GDM1 (cell line): ENCODE data around the gene KCNA1.

Source experiments
- DNase-seq: peaks from one replicate; lab custom pipeline; 2025; lab: John Stamatoyannopoulos, UW

The KCNA1 gene

GRCh38 chr12:4911316-4911994, 1.8 kb downstream of the KCNA1 start:
- DNase-seq: no peak

- no peak for DNase-seq
Observed at GRCh38 chr12:4914720-4915119, 5.0 kb downstream of the KCNA1 start.

GRCh38 chr12:4915752-4916151, 6.0 kb downstream of the KCNA1 start:
- no peak for DNase-seq

GRCh38 chr12:4918950-4919660, 9.4 kb downstream of the KCNA1 start:
- no peak for DNase-seq

- no peak for DNase-seq
Observed at GRCh38 chr12:4932576-4932975, 22.9 kb downstream of the KCNA1 start.

- no peak for DNase-seq
Observed at GRCh38 chr12:4933411-4933810, 23.7 kb downstream of the KCNA1 start.

- no peak for DNase-seq
Observed at GRCh38 chr12:4934407-4935035, 24.8 kb downstream of the KCNA1 start.

GRCh38 chr12:4938900-4939299, 29.2 kb downstream of the KCNA1 start:
- DNase-seq: no peak

- DNase-seq: no peak
Observed at GRCh38 chr12:4939418-4940023, 29.8 kb downstream of the KCNA1 start.

- DNase-seq: no peak
Observed at GRCh38 chr12:4943067-4943937, 33.6 kb downstream of the KCNA1 start.

- DNase-seq: no peak
Observed at GRCh38 chr12:4943938-4944284, 34.2 kb downstream of the KCNA1 start.

GRCh38 chr12:4947253-4947652, 37.5 kb downstream of the KCNA1 start:
- DNase-seq: no peak

GRCh38 chr12:4951083-4951482, 41.4 kb downstream of the KCNA1 start:
- no peak for DNase-seq

- DNase-seq: no peak
Observed at GRCh38 chr12:4951601-4952000, 41.9 kb downstream of the KCNA1 start.

- no peak for DNase-seq
Observed at GRCh38 chr12:4954621-4955354, 45.1 kb downstream of the KCNA1 start.

GRCh38 chr12:4956054-4956453, 46.3 kb downstream of the KCNA1 start:
- no peak for DNase-seq

- DNase-seq: no peak
Observed at GRCh38 chr12:4956968-4957367, 47.3 kb downstream of the KCNA1 start.

- DNase-seq: no peak
Observed at GRCh38 chr12:4957761-4958160, 48.1 kb downstream of the KCNA1 start.

- DNase-seq: no peak
Observed at GRCh38 chr12:4958697-4959375, 49.1 kb downstream of the KCNA1 start.

GRCh38 chr12:4959381-4959780, 49.7 kb downstream of the KCNA1 start:
- DNase-seq: no peak

GRCh38 chr12:4960030-4960429, 50.3 kb downstream of the KCNA1 start:
- no peak for DNase-seq
